OCI-LY3 (cell line): ENCODE measurements around the gene CNTFR.

Experiments
- H2AFZ ChIP-seq: fragments of 200-600, 300-600 bp; shearing (Covaris generic); 2 replicates; pipeline ENCODE4 v1.6.0; 2014; ENCODE audit warnings: antibody characterized with exemption, low read depth, low read length
- H3K27ac ChIP-seq: fragments of 200-600, 300-600 bp; sonication (generic); 2 replicates; pipeline ENCODE4 v1.5.1; 2014; ENCODE audit warnings: mild to moderate bottlenecking, low read length, moderate library complexity, mixed read lengths
- H3K27me3 ChIP-seq: fragments of 200-600, 300-600 bp; sonication (generic); 2 replicates; pipeline ENCODE4 v1.6.1; 2014; ENCODE audit warnings: low read depth, low read length, mixed read lengths
- H3K36me3 ChIP-seq: fragments of 200-600, 300-600 bp; sonication (generic); replicated peaks from 2 replicates; pipeline ENCODE3; 2014; ENCODE audit warnings: low read depth, low read length, mixed read lengths
- H3K4me1 ChIP-seq: fragments of 300-600, 200-600 bp; sonication (generic); 2 replicates; pipeline ENCODE4 v1.6.1; 2014; ENCODE audit warnings: low read length, mixed read lengths
- H3K4me2 ChIP-seq: fragments of 200-600, 300-600 bp; sonication (generic); 2 replicates; pipeline ENCODE4 v1.6.1; 2014; ENCODE audit warnings: low read length, mixed read lengths
- H3K4me3 ChIP-seq: fragments of 300-600, 200-600 bp; sonication (generic); 2 replicates; pipeline ENCODE4 v1.5.1; 2014; ENCODE audit warnings: antibody characterized with exemption, mild to moderate bottlenecking, low read length, moderate library complexity
- H3K79me2 ChIP-seq: fragments of 300-600, 200-600 bp; shearing (Covaris generic); 2 replicates; pipeline ENCODE4 v1.6.1; 2014; ENCODE audit warnings: mild to moderate bottlenecking, low read length, mixed read lengths
- H3K9ac ChIP-seq: fragments of 300-600, 200-600 bp; shearing (Covaris generic); 2 replicates; pipeline ENCODE4 v1.6.0; 2014; ENCODE audit warnings: mild to moderate bottlenecking, low read length, moderate library complexity
- H3K9me3 ChIP-seq: fragments of 200-600, 300-600 bp; shearing (Covaris generic); 2 replicates; pipeline ENCODE4 v1.6.1; 2014; ENCODE audit warnings: low read length, mixed read lengths; ENCODE audit not compliant: insufficient read depth
- H4K20me1 ChIP-seq: fragments of 200-600, 300-600 bp; sonication (generic); 2 replicates; pipeline ENCODE4 v1.6.1; 2016; ENCODE audit warnings: low read length, mixed read lengths; ENCODE audit not compliant: insufficient read depth
- EZH2phosphoT487 ChIP-seq: fragments of 200-600 bp; shearing (Covaris generic); IDR thresholded peaks from 2 replicates; pipeline ENCODE4 v1.6.1; 2018; ENCODE audit warnings: antibody characterized with exemption, mixed run types, low read depth
- TF ChIP-seq, protein P1 (sequence below): fragments of 200-600, 300-600 bp; sonication (generic); IDR thresholded peaks from 2 replicates; pipeline ENCODE4 v1.5.1; 2014; ENCODE audit warnings: antibody characterized with exemption, low read length, low read depth

The CNTFR gene

DNA sequence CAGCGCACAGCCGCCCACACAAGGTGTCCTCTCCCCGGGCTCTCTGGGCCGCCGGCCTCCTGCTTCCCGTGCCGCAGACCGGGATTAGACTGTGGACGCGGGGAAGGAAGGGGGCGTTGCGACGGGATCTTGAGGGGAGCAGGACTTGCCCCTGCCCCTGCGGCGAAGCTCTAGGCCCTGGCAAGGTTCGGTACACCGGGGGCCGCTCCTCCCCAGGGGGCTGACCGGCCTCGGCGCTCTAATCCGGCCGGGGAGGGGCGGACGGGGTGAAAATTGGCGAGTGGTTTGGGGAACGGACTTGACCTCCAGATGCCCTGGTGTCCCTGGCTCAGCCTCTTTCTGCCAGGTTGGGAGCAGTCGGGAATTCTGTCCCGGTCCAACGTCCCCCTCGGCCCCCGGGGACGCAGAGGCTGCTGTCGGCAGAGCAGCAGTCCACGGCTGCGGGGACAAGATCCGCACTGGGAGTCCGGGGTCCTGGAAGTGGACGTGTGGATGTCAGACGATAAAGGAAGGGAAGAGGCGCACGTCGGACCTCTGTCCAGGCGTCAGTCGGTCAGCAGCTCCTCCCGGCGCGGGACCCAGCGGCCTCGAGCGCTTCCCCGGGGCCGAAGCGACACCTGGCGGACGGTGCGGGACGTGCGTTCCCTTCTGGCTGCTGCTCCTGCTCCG, 1.9 kb upstream of the CNTFR start:
- H3K4me1 ChIP-seq: peaks cover 44% of the 10 kb centered on the region
- H3K9ac ChIP-seq: no peak overlapping the region
- no peak overlapping the region for H3K4me3 ChIP-seq
- H3K79me2 ChIP-seq: no peaks in the 10 kb centered on the region
- no peak overlapping the region for H2AFZ ChIP-seq
- no peaks in the 10 kb centered on the region for H4K20me1 ChIP-seq
- H3K36me3 ChIP-seq: no peaks in the 10 kb centered on the region
- no peak for TF ChIP-seq EZH2phosphoT487
- TF ChIP-seq, protein P1, sequence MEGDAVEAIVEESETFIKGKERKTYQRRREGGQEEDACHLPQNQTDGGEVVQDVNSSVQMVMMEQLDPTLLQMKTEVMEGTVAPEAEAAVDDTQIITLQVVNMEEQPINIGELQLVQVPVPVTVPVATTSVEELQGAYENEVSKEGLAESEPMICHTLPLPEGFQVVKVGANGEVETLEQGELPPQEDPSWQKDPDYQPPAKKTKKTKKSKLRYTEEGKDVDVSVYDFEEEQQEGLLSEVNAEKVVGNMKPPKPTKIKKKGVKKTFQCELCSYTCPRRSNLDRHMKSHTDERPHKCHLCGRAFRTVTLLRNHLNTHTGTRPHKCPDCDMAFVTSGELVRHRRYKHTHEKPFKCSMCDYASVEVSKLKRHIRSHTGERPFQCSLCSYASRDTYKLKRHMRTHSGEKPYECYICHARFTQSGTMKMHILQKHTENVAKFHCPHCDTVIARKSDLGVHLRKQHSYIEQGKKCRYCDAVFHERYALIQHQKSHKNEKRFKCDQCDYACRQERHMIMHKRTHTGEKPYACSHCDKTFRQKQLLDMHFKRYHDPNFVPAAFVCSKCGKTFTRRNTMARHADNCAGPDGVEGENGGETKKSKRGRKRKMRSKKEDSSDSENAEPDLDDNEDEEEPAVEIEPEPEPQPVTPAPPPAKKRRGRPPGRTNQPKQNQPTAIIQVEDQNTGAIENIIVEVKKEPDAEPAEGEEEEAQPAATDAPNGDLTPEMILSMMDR: peak; percentile 78
- peaks cover 7% of the 10 kb centered on the region; the same call in 1 of the 2 replicates for H3K27me3 ChIP-seq
- no peak overlapping the region for H3K27ac ChIP-seq
- no peaks in the 10 kb centered on the region for H3K9me3 ChIP-seq
- peak overlapping the region; percentile 55 for H3K4me2 ChIP-seq

DNA sequence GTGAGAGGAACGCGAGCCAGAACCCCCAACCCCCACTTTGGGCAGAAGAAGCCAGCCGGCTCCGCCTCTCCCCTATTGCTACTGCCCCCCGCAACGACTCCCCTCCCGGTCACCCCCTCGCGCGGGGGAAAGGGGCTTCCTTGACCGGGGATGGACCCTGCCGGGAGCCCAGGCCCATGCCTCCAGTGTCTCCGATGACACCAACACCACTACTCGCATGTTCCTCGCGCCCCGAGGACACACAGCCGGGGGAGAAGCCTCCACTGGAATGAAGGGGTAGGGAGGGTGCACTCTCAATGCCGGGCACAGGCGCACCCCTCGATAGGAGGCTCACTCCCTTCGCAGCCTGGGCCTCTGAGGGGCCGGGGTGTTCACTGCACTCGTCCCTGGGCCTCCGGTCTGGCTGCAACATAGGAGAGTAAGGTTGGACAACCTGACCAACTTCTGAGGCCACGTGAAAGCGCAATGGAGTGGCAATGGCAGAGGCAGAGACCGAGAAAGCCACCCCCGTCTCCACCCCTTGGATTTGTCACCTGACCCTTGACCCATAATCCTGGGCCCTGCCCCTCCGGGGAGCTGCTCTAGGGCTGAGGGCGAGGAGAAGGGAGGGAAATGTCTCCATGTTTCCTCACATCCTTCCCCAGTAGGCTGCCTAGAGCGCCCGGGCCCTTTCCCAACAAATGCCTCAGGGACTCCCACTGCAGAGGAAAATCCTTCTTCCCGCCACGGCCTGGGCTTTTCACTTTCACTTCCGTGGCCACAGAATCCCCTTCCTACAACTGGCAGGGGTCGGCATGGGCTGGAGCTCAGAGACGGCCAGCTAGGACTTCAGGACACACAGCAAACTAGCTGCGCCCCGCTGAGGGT, 1.1 kb upstream of the CNTFR start:
- Histone ChIP-seq H3K27ac (no peak overlapping the region), H3K4me2 (no peak overlapping the region), H3K4me3 (no peak overlapping the region), H3K27me3 (peaks cover 11% of the 10 kb centered on the region; the same call in 1 of the 2 replicates), H3K9ac (no peak overlapping the region), H3K4me1 (peaks cover 51% of the 10 kb centered on the region), H4K20me1 (no peaks in the 10 kb centered on the region), H3K9me3 (no peaks in the 10 kb centered on the region), H3K79me2 (no peaks in the 10 kb centered on the region), H3K36me3 (no peaks in the 10 kb centered on the region), H2AFZ (no peak overlapping the region)
- TF ChIP-seq EZH2phosphoT487: no peak
- TF ChIP-seq, protein P1: no peak

GRCh38 chr9:34588671-34589635, 571 bp downstream of the CNTFR start:
- Histone ChIP-seq H3K4me3 (no peak overlapping the region), H3K36me3 (no peaks in the 10 kb centered on the region), H4K20me1 (no peaks in the 10 kb centered on the region), H3K79me2 (no peaks in the 10 kb centered on the region), H2AFZ (no peak overlapping the region), H3K9ac (no peak overlapping the region), H3K4me1 (peaks cover 58% of the 10 kb centered on the region), H3K27ac (no peak overlapping the region), H3K27me3 (peaks cover 11% of the 10 kb centered on the region; the same call in 1 of the 2 replicates), H3K4me2 (no peak overlapping the region), H3K9me3 (no peaks in the 10 kb centered on the region)
- no peak for TF ChIP-seq EZH2phosphoT487
- TF ChIP-seq, protein P1: no peak
